HG02678 (cell line): ENCODE results near the gene PKN1.
"Not testable (repeated sequence)": the region's sequence is repeated elsewhere in the genome, so short reads cannot be mapped to it uniquely, and the experiment has no call there.

ENCODE experiments used
- ATAC-seq: cut with Tn5 transposase; IDR thresholded peaks from one replicate; pipeline ENCODE4 v1.9.1; 2021; ENCODE audit warnings: mild to moderate bottlenecking, moderate library complexity; ENCODE audit not compliant: unreplicated experiment

PKN1 gene

DNA sequence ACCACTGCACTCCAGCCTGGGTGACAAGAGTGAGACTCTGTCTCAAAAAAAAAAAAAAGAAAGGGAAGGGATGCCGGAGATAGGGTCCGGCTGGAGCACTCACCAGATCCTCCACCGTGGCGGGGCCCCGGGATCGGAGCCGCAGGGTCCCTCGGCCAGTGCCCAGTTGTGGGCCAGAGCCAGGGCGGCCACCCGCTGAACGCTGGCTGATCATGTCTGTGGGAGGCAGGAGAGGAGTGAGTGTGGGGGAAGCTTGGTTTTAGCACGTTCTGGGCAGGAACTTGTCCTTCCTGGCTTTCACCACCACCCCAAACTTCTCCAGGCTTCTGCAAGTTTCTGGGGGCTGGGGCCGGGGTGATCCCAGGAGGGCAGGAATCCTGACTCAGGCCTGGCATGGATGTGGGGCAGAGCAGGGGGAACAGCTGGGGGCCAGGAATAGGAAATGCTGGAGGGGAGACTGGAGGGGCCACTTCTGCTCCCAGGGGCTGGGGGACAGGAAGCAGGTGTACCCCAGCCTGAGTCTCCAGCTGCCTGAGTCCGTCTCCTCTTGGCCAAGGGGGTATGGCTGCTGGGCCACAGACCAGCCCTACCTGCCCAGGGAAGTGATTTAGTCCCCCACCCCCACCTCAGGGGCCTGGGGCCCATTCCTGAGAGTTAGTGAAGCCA, 46.3 kb downstream of the PKN1 start:
- ATAC-seq = no peak

DNA sequence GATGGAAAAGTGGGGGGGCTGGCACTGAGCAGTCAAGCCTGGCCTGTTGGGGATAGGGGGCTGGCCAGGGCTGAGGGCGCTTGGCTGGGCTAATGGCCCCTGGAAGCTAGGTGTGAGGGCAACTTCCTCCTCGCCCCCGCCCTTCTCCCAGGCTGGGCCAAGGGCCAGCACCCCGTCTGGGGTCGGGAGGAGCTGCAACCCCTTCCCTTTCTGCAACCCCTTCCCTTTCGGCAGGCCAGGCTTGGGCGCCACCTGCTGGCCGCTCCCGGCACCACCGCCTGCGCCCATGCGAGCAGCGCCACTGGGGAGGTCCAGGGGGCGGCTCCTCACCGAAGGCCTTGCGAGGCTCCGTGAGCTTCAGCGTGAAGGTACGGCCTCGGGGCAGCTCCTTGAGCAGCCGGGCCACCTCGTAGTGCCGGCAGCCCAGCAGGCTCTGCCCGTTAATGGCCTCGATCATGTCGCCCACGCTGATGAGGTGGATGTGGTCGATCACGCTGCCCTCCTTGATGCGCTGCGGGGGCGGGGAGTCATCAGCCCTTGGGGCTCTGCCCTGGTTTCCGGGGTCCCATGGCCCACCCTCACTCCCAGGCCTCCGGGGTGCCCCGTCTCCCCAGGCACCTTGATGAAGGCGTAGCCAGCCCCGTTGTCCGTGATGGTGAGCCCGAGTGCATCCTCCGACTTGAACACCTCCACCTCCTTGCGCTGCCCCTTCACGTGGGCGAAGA, 47.0 kb downstream of the PKN1 start:
- no peak for ATAC-seq

DNA sequence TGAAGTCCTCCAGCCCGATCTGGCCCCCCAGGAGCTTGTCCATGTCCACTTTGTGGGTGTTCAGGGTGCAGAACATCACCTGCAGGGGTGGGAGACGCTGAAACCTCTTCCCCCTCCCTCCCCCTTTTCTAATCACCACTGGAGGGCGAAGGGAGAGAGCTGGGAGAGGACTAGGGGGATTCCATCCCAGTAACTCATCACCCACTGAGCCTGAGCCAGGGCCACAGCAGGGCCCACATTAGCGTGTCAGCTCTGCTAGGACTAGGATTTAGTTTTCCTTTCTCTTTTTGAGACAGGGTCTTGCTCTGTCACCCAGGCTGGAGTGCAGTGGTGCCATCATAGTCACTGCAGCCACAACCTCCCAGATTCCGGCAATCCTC, 47.6 kb downstream of the PKN1 start:
- ATAC-seq = no peak

DNA sequence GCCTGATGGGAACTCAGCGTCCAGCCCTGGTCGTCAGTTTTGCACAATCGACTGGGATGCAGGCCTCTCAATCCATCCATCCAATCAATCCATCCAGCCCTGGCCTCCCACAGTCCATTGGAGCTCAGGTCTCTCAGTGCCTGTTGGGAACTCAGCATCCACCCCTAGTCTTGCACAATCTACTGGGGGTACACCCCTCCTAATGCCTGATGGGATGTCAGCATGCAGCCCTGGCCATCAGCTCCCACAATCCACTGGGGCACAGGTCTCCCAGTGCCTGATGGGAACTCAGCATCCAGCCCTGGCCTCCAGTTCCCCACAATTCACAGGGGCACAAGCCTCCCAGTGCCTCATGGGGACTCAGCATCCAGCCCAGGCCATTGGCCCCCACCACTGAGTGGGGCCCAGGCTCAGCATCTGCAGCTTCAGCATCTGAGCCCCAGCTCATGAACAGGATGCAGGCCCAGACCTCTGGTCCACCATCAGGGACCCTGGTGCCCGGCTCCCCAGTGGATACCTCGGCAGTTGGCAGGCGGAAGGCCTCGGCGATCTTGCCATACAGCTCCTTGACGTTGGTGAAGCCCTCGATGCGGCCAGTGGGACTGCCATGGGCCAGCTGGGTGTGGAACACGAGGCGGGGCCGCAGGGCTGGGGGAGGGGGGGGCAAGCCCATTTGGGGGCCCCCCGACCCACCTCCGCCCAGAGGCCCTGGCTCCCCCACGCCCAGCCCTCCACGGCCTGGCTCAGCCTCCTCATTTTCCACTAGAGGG, 49.3 kb downstream of the PKN1 start:
- no peak for ATAC-seq

DNA sequence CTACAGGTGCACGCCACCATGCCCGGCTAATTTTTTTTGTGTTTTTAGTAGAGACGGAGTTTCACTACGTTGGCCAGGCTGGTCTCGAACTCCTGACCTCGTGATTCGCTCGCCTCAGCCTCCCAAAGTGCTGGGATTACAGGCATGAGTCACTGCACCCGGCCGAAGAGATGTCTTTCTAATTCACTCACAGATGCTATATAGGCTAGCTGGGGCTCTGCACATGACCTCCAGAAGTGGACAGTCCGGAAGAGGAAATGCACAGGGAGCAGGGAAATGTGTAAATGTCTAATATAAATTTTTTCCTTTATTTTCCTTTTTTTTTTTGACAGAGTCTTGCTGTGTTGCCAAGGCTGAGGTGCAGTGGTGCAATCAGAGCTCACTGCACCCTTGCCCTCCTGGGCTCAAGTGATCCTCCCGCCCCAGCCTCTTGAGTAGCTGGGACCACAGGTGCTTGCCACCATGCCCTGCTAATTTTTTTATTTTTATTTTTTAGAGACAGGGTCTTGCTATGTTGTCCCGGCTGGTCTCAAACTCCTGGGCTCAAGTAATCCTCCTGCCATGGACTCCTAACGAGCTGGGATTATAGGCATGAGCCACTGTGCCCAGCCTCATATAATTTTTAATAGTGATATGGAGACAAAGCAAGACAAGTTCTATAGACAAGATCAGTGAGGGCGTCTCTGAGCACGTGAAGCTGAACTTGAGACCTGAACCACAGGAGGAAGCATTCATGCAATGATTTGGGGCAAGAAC, 54.4 kb downstream of the PKN1 start:
- no peak for ATAC-seq

DNA sequence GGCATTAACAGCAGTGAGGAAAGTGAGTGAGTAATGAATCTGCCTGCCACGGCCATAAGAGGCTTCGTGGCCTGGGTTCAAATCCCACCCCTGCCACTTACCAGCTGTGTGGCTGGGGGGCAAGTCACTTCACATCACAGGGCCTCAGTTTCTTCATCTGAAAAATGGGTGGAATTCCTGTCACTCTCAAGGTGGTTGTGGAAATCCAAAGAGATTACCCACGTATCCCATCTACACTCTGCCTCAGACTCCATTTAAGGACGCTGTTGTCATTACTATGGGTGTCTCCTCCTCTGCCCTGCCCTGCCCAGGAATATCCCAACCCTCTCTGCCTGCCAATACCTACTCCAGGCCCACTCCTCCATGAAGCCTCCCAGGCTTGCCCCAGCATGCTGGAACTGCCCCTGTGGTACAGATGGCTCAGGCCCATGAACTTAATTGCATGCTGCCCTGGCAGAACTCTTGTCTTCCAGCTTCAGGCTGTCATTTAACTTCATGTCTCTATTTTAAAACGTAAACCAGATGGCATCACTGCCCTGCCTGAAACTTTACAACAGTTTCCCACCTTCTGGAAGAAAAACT, 59.7 kb downstream of the PKN1 start:
- ATAC-seq = no peak

DNA sequence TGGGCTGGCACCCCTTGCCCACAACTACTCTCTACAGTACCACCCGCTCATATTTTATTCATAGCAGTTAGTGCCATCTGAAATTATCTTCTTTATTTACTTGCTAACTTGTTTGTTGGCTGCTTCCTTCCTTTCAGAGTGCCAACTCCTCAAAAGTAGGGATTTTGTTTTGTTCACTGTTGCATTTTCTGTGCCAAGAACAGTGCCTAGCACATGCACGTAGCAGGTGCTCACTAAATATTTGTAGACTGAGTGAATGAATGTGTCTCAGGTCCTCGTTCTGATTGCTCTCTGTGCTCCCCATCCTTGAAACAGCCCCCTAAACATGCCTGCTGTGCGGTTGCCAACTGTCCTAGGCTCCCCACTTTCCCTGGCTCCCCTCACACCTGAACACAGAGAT, 61.3 kb downstream of the PKN1 start:
- no peak for ATAC-seq

DNA sequence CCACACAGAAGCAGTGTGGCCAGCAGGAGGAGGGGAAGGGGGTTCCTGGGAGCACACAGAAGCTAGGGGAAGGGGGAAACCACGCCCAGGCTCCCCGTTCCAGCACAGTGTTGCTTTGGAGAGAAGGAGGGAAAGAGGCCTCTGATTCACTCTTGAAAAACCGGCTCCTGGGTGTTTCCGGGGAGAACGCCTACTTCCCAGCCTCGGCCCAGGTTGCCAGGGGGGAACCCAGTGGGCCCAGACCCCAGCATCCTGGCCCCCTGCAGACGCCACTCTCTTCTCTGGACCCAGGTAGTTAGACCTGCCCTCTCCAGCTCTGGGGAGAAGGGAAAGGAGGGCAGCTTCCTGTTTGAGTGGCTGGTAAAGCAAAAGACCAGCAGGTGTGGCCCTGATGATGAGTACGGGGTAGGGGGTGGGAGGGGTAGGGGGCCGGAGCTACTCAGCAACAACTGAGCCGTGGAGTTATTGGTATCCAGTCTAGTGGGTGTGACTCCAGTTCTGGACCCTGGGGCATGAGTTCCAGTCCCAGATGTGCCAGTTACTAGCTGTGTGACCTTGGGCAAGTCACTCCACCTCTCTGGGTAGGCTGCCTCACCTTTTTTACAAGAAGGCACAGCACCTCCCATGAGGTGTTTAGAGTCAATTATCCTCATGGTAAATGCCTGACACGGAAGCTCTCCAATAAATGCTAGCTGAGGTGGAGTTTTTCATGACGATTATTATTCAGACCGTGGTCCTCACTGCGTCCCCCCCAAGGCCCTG, 62.0 kb downstream of the PKN1 start:
- no peak for ATAC-seq

DNA sequence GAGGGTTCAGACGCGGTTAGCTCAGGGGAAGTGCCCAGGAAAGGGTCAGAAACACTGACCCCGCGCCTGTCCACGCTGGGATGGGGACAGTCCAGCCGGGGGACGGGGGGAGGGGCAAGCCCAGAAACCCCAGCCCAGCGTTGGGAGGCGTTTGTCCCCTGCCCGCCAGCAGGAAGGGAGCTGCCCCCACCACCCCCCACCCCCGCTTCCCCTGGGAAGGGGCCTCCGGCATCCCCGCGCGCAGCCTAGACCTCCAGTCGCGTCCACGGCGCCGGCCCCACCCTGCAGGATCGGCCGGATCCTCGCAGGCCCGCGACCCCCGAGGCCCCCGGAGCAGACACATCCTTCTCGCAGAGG, 62.5 kb downstream of the PKN1 start:
- no peak for ATAC-seq

DNA sequence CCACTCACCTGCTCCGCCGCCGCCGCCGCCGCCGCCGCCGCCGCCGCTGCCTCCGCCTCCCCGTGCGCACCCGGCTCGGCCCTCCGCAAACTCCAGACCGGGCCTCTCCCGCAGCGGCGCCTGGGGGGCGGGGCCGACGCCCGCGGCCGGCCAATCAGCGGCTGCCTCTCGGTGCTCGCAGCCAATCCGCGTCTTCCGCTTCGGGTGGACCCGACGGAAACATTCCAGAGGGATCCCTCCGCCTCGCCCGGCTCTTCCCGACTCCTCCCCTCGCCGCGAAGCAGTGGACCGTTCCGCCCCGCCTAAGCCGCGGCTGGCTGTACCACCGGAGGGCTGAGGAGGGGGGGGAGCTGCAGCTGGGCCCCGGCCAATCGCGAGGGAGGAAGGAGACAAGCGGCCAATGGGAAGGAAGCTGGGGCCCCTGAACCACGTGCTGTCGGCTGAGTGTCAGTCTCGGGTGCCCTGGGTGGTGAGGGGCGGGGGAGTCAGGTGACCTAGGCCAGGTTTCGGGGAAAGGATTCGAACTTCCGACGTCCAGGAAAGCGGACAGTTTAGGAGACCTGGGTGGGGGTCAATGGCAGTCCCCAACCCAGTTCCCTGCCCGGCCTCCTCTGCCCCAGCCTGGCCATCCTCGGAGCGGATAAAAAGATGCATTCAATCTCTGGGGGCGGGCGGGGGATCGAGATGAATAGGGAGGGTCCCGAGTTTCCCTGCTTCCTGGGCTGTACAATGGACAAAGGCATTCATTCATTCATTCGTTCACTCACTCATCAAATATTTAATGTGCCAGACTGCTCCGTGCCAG, 63.1 kb downstream of the PKN1 start, which contains the start of gene GIPC1:
Gene GIPC1, minus strand, starts transcription at position 99 of the 805 bp plus-strand sequence. CDS start 13,151 bp downstream, outside the sequence.
- peak; percentile 89 for ATAC-seq

DNA sequence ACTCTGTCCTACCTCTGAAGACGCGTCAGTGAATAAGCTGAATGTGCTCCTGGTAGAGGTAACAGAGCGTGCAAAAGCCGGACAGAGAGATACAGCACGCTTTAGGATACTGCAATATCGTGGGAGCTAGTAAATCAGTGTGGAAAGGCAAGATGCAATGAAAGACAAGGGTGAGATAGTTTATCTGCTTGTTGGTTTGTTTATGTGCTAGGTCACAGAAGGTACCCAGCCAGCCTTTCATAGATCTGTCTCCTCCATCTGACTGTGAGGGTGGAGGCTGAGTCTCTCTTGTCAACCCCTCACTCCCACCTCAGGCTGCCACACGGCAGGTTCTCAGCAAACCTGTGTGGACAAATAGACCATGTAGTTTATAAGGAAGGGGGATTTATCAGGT, 63.7 kb downstream of the PKN1 start:
- ATAC-seq = no peak

DNA sequence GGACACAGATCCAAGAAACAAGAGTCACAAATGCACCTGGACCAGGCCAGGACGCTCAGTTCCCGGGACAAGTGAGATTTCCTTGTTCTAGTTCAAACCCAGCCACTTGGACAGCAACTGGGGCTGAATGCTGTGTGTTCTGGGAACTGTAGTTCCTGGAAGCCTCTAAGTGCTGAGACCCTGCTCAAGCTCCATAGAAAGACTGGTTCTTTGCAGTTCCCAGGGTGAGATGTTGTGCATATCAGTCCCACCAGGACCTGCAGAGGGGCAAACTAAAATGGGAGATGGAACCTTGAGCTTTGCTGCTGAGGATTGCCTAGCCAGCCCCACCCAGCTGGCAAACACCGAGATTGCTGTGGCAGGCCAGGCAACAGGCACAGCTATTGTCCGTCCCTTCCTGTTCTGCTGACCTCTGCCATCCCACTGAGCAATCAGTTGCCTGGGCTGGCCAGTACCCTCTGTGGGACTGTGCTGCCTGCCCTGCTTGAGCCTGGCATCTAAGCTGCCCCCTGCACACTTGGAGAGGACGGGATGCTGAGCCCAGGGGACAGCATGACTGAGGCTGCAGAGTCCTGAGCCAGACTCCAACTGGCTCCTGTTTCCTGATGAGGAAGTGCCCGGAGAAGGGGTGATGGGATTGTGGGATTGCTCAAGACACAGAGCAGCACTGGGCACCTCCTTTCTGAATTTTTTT, 64.3 kb downstream of the PKN1 start:
- no peak for ATAC-seq

DNA sequence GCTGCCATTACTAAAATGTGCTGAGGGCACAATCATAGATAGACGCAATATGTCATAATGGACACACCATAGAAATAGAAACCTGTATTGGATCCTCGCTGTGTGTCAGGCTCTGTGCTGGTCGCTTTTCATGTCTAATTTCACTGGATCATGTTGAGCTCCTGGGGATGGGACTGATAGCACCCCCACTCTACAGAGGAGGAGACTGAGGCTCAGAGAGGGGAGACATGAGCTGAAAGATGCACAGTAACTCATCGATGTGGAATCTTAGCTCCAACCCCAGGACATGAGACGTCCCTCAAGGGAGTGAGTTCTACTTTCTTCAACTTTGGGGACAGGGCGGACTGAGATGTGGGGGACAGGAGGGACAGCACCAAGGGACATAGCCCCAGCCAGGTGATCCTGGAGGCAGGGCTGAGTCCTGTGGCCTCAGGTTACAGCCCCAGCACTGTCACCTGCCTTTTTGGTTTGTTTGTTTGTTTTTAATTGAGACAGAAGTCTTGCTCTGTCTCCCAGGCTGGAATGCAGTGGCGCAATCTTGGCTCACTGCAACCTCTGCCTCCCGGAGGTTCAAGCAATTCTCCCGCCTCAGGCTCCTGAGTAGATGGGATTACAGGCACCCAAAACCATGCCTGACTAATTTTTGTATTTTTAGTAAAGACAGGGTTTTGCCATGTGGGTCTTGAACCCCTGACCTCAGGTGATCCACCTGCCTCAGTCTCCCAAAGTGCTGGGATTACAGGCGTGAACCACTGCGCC, 69.4 kb downstream of the PKN1 start:
- ATAC-seq = no peak

DNA sequence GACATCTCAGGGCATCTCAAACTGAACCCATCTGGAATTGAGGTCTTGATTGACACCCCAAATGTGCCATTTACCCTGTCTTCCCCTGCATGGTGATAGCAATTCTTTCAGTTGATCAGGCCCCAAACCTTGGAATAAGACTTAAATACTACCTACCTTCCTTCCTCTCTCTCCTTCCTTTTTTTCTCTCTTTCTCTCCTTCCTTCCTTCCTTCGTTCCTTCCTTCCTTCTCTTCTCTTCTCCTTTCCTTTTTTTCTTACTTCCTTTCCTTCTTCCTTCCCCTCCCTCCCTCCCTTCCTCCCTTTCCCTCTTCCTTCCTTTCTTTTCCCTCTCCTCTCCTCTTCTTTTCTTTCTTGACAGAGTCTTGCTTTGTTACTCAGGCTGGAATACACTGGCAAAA, 70.2 kb downstream of the PKN1 start:
- no peak for ATAC-seq

DNA sequence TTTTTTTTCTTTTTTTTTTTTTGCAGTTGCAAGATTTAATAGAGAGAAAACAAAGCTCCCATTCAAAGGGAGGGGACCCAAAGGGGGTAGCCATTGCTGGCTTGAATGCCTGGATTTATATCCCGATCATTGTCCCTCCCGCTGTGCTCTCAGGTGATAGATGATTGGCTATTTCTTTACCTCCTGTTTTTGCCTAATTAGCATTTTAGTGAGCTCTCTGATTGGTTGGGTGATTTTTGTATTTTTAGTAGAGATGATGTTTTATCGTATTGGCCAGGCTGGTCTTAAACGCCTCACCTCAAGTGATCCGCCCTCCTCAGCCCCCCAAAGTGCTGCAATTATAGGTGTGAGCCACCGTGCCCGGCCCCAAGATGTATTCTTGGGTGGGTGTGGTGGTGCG, 71.5 kb downstream of the PKN1 start:
- ATAC-seq = not testable (repeated sequence)

DNA sequence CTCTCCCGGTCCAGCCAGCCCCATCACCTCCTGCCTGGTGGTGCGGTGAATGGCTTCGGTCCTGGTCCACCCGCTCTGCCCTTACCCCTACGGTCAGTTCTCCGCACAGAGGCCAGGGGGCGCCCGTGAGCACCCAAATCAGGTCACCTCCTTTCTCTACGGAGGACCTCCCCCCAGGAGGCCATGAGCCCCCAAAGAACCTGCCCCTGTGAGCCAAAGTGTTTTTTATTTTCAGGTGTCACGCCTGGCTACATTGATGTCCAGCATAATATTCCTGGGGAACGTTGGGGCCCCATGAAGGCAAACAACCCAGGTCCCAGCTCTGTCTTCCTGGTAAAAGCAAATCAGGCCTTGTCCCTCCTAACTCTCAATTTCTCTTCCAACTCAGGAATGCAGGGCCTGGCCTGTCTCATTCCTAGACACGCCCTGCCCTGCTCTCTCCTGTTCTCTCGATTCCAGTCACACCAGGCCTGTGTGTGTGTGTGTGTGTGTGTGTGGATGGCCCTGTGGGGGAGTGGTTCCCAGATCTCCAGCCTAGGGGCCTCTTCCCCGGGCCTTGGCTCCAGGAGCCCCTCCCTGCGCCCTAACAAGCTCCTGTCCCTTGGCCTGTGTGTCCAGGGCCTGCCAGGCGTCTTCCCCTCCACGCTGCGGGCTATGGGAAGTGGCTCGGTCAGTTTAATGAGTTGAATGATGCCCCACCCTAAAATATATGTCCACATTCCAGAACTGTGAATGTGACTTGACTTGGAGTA, 72.6 kb downstream of the PKN1 start:
- ATAC-seq = no peak
